Gastroesophageal sphincter (tissue), 4 donors: ENCODE data around the gene DNAAF2. TPM values are rescaled to one million over a fixed set of nuclear protein-coding genes. Genes with fewer than 3 reads are reported as not detected.
"Not testable (repeated sequence)": the region's sequence is repeated elsewhere in the genome, so short reads cannot be mapped to it uniquely, and the experiment has no call there.

Experiments
- ATAC-seq: fragments of 150-250 bp; one replicate; pipeline ENCODE4 v1.9.1; 2016; ENCODE audit warnings: mild to moderate bottlenecking, moderate library complexity
- H3K27ac ChIP-seq, 4 donors: fragments of 200-600 bp; sonication (generic) in 3 of 4; 1 replicate in 3 of 4; 2 replicates in 1 of 4; pipeline ENCODE4 v1.5.1; 2016 to 2019
- H3K27me3 ChIP-seq: fragments of 200-600 bp; sonication (generic); one replicate; pipeline ENCODE4 v1.5.1; 2019
- H3K36me3 ChIP-seq, 2 donors: fragments of 200-600 bp; sonication (generic); one replicate each; pipeline ENCODE4 v1.5.1; 2019; ENCODE audit warnings: control low read depth in 1 of 2
- H3K4me1 ChIP-seq, 3 donors: fragments of 200-600 bp; sonication (generic); 1 replicate in 2 of 3; 2 replicates in 1 of 3; pipeline ENCODE4 v1.5.1; 2016 to 2019; ENCODE audit warnings: control low read depth in 2 of 3
- H3K4me3 ChIP-seq, 2 donors: fragments of 200-600 bp; sonication (generic); one replicate each; pipeline ENCODE4 v1.5.1; 2019; ENCODE audit warnings: mild to moderate bottlenecking in 1 of 2, moderate library complexity in 1 of 2
- H3K9me3 ChIP-seq, 3 donors: fragments of 200-600 bp; sonication (generic); one replicate each; pipeline ENCODE4 v1.5.1; 2017 to 2019; ENCODE audit warnings: control low read depth in 2 of 3
- CTCF ChIP-seq, 4 experiments: fragments of 200-600 bp in 2 of 4; fragments of 450-650 bp in 2 of 4; sonication (generic) in 1 of 4; IDR thresholded peaks; one replicate each; pipeline ENCODE4 v1.5.1; 2017 to 2019; ENCODE audit warnings: antibody characterized with exemption in 4 of 4, mild to moderate bottlenecking in 2 of 4, moderate library complexity in 2 of 4
- EP300 ChIP-seq: sonication (generic); formaldehyde crosslinking; IDR thresholded peaks from one replicate; pipeline ENCODE4 v1.6.1; 2017; ENCODE audit warnings: antibody characterized with exemption, mild to moderate bottlenecking
- POLR2A ChIP-seq, 2 donors: fragments of 450-650 bp; IDR thresholded peaks; one replicate each; pipeline ENCODE4 v1.6.1; 2017; ENCODE audit warnings: antibody characterized with exemption in 2 of 2, mild to moderate bottlenecking in 2 of 2, moderate library complexity in 1 of 2
- POLR2AphosphoS5 ChIP-seq: sonication (generic); formaldehyde crosslinking; IDR thresholded peaks from one replicate; pipeline ENCODE4 v1.6.1; 2017; ENCODE audit warnings: antibody characterized with exemption
- WGBS, 2 donors: methylation state at CpG; one replicate each; pipeline ENCODE4 v1.1.5; 2018; ENCODE audit warnings: low coverage in 1 of 2; 5-methylcytosine and 5-hydroxymethylcytosine counted together
- total RNA-seq, 4 donors: library from RNA; depleted of rRNA; stranded (reverse); fragments of >200 nt; gene quantifications; one replicate each; pipeline ENCODE4 v1.1.0, GENCODE V29; 2016

Gene DNAAF2
- total RNA-seq, 4 donors from 2014 or later, result 6.8 to 10.4 (median 9.0) TPM

- WGBS, 2 donors, result 10% methylated on average over 6 of the region's 65 CpGs; no CpG with 5 or more reads in 1 of the 2 donors
- ATAC-seq, result peak; percentile 56
- Histone ChIP-seq H3K4me1 (peaks cover 5 to 59% (median 21%) of the 10 kb centered on the region in 3 donors), H3K9me3 (no peaks in the 10 kb centered on the region), H3K4me3 (peak overlapping the region; percentile 78 to 86), H3K27me3 (no peaks in the 10 kb centered on the region), H3K27ac (peak overlapping the region; percentile 89 to 95 (median 92)), H3K36me3 (peaks cover 0 to 38% of the 10 kb centered on the region in 2 donors)
- TF ChIP-seq EP300 (no peak), POLR2A (IDR thresholded peaks at IDR 0.05) (no peak), CTCF (IDR thresholded peaks at IDR 0.05) (no peak), POLR2AphosphoS5 (no peak)
Observed at GRCh38 chr14:49621114-49621881, 13.7 kb downstream of the DNAAF2 start.

GRCh38 chr14:49620182-49621113 is 14.6 kb downstream of the DNAAF2 start, which contains the start of the genes MGAT2 and RPL36AL:
TSS of gene MGAT2 (plus strand) at chr14:49620799. CDS start at chr14:49621269, 470 bp downstream.
TSS of gene RPL36AL (minus strand) at chr14:49620626. CDS start at chr14:49619104, 1,522 bp downstream.
- peak; percentile 100 for ATAC-seq

GRCh38 chr14:49619730-49620129 is 15.3 kb downstream of the DNAAF2 start:
- H3K4me1 ChIP-seq, result peaks cover 5 to 59% (median 21%) of the 10 kb centered on the region in 3 donors
- no peak for ATAC-seq
- WGBS, 2 donors, result 0 to 1% methylated on average over 11 of the region's 11 CpGs

More at GRCh38 chr14:49620182-49621113, 14.6 kb downstream of the DNAAF2 start, which contains the start of the genes MGAT2 and RPL36AL:
- Histone ChIP-seq H3K9me3 (no peaks in the 10 kb centered on the region), H3K4me1 (peaks cover 5 to 59% (median 21%) of the 10 kb centered on the region in 3 donors), H3K36me3 (peaks cover 0 to 39% of the 10 kb centered on the region in 2 donors), H3K4me3 (peak within 1 kb of the TSS; percentile 78 to 86), H3K27ac (peak within 1 kb of the TSS; percentile 89 to 95 (median 92)), H3K27me3 (no peaks in the 10 kb centered on the region)
- TF ChIP-seq EP300 (no peak), POLR2A (IDR thresholded peaks at IDR 0.05) (peak; percentile 92 to 93), CTCF (IDR thresholded peaks at IDR 0.05) (peak in 3 of 4 experiments; percentile 21 to 52 (median 32)), POLR2AphosphoS5 (peak; percentile 98)
- WGBS, 2 donors, result 0% methylated on average over 26 of the region's 85 CpGs; no CpG with 5 or more reads in 1 of the 2 donors

GRCh38 chr14:49619273-49619672 is 15.8 kb downstream of the DNAAF2 start:
- H3K9me3 ChIP-seq, H3K27me3 ChIP-seq, ATAC-seq: not testable (repeated sequence)
- 58 to 62% methylated on average over 8 to 18 of the region's 19 CpGs for WGBS, 2 donors
- peaks cover 0 to 42% of the 10 kb centered on the region in 2 donors for H3K36me3 ChIP-seq
- H3K4me3 ChIP-seq, result peak overlapping the region; percentile 78 to 86
- peak overlapping the region in 1 of 4 donors; percentile 92 for H3K27ac ChIP-seq
- peaks cover 5 to 56% (median 21%) of the 10 kb centered on the region in 3 donors for H3K4me1 ChIP-seq

More at GRCh38 chr14:49619730-49620129, 15.3 kb downstream of the DNAAF2 start:
- TF ChIP-seq EP300, result no peak
- TF ChIP-seq CTCF (IDR thresholded peaks at IDR 0.05), result no peak
- TF ChIP-seq POLR2AphosphoS5, result no peak
- no peak for TF ChIP-seq POLR2A (IDR thresholded peaks at IDR 0.05)
- Histone ChIP-seq H3K27me3 (no peaks in the 10 kb centered on the region), H3K36me3 (peaks cover 0 to 38% of the 10 kb centered on the region in 2 donors), H3K4me3 (peak overlapping the region; percentile 78 to 86), H3K27ac (peak overlapping the region; percentile 89 to 95 (median 92)), H3K9me3 (no peaks in the 10 kb centered on the region)
